GM12891 (cell line): Measurements from ENCODE around the gene HYAL2.
"Not testable (repeated sequence)": the region's sequence is repeated elsewhere in the genome, so short reads cannot be mapped to it uniquely, and the experiment has no call there.

Experiments
- POLR2A ChIP-seq: IDR thresholded peaks from 2 replicates; pipeline ENCODE4 v1.6.1; 2011; ENCODE audit warnings: low read depth, low read length, control low read depth
- POLR2AphosphoS5 ChIP-seq: IDR thresholded peaks from 2 replicates; pipeline ENCODE4 v1.6.1; 2011; ENCODE audit warnings: low read depth, low read length, control low read depth

GRCh38 chr3:50312041-50312440 lies 10.5 kb downstream of the HYAL2 start:
- not testable (repeated sequence) for TF ChIP-seq POLR2A, POLR2AphosphoS5
